Hepatocyte (in vitro differentiated cells): ENCODE data around the gene CHD1.

Experiments used
- CTCF ChIP-seq: fragments of 200-600 bp; sonication (generic); IDR thresholded peaks from 2 replicates; pipeline ENCODE4 v1.5.1; 2016; ENCODE audit warnings: antibody characterized with exemption, mild to moderate bottlenecking; ENCODE audit not compliant: poor library complexity
- EZH2 ChIP-seq: fragments of 200-600 bp; sonication (generic); IDR thresholded peaks from 2 replicates; pipeline ENCODE4 v1.6.1; 2016; ENCODE audit warnings: antibody characterized with exemption, mild to moderate bottlenecking, borderline replicate concordance
- EZH2phosphoT487 ChIP-seq: fragments of 200-600 bp; sonication (generic); IDR thresholded peaks from one replicate; pipeline ENCODE4 v1.6.1; 2018; ENCODE audit warnings: antibody characterized with exemption, mild to moderate bottlenecking, low read depth, moderate library complexity; ENCODE audit not compliant: unreplicated experiment, severe bottlenecking

- TF ChIP-seq CTCF (no peak), EZH2phosphoT487 (no peak), EZH2 (no peak)
These were observed 997 bp upstream of the CHD1 start for GRCh38 chr5:98929710-98930298.
